GM12878 (cell line): ENCODE measurements around the gene PRR29. TPM values are rescaled to one million over a fixed set of nuclear protein-coding genes. Genes with fewer than 3 reads are reported as not detected.

Source experiments
- ATAC-seq: fragments of 200-7000 bp; cut with Tn5 transposase; 3 replicates; pipeline ENCODE4 v1.9.1; 2020; ENCODE audit warnings: mild to moderate bottlenecking, moderate library complexity
- BruUV-seq: library from RNA; stranded (reverse); fragments of 400-500 nt; replicated peaks from 2 replicates; lab custom pipeline; 2021; lab: Mats Ljungman, UMichigan
- CTCF ChIA-PET: fragments of 300-600 bp; sonication (Branson Sonifier 250); formaldehyde crosslinking; extraction: SDS; loops from one replicate; lab custom pipeline; 2021; ENCODE audit warnings: inconsistent platforms; lab: Yijun Ruan, JAX
- POLR2A ChIA-PET: fragments of 350-600 bp; formaldehyde crosslinking; extraction: SDS; loops from one replicate; lab custom pipeline; 2021; ENCODE audit warnings: inconsistent platforms; lab: Charles Lee
- RAD21 ChIA-PET: fragments of 300-600 bp; sonication (Branson Sonifier 250); formaldehyde crosslinking; loops from one replicate; lab custom pipeline; 2023; ENCODE audit warnings: antibody characterized with exemption; ENCODE audit not compliant: unreplicated experiment; lab: Charles Lee
- SMC1A ChIA-PET: fragments of 300-600 bp; sonication (Branson Sonifier 250); formaldehyde crosslinking; loops from one replicate; lab custom pipeline; 2023; ENCODE audit not compliant: unreplicated experiment, uncharacterized antibody; lab: Charles Lee
- DNase-seq: peaks from one replicate; pipeline ENCODE4 v3.0.0-alpha.2; 2011; ENCODE audit warnings: low read depth, low spot score
- FAIRE-seq: peaks from 3 replicates; lab custom pipeline; 2011; peaks lifted over from hg19 to GRCh38; lab: Jason Lieb, UNC
- H2AFZ ChIP-seq: 2 replicates; pipeline ENCODE4 v1.6.0; 2011; ENCODE audit warnings: low read depth, low read length, control low read depth; ENCODE audit not compliant: control insufficient read depth
- H3K27ac ChIP-seq: 2 replicates; pipeline ENCODE4 v1.5.1; 2011; ENCODE audit warnings: control low read depth; ENCODE audit not compliant: control insufficient read depth, insufficient read depth
- H3K27me3 ChIP-seq, 2 experiments: replicated peaks in 1 of 2; 2 replicates each; pipeline versions ENCODE4 v1.6.0 to v1.6.1; 2011; ENCODE audit warnings: low read length in 1 of 2; ENCODE audit not compliant: control insufficient read depth in 2 of 2, insufficient read depth in 2 of 2
- H3K36me3 ChIP-seq, 2 experiments: 2 replicates each; pipeline ENCODE4 v1.5.1; 2011; ENCODE audit warnings: low read length in 1 of 2; ENCODE audit not compliant: control insufficient read depth in 2 of 2, insufficient read depth in 2 of 2
- H3K4me1 ChIP-seq: 2 replicates; pipeline ENCODE4 v1.6.1; 2011; ENCODE audit warnings: mild to moderate bottlenecking, low read length, moderate library complexity, mixed read lengths; ENCODE audit not compliant: control insufficient read depth, insufficient read depth
- H3K4me2 ChIP-seq: 2 replicates; pipeline ENCODE4 v1.6.0; 2011; ENCODE audit warnings: control low read depth; ENCODE audit not compliant: control insufficient read depth, insufficient read depth
- H3K4me3 ChIP-seq: fragments of 200-600 bp; sonication (generic); 2 replicates; pipeline ENCODE4 v1.5.1; 2016
- H3K79me2 ChIP-seq: 2 replicates; pipeline ENCODE4 v1.6.0; 2011; ENCODE audit warnings: low read length; ENCODE audit not compliant: control insufficient read depth, insufficient read depth
- H3K9ac ChIP-seq: 2 replicates; pipeline ENCODE4 v1.8.0; 2011; ENCODE audit warnings: low read length, control low read depth, mixed read lengths; ENCODE audit not compliant: control insufficient read depth, insufficient read depth
- H3K9me3 ChIP-seq: replicated peaks from 3 replicates; pipeline ENCODE4 v1.5.1; 2011; ENCODE audit warnings: mild to moderate bottlenecking, low read length; ENCODE audit not compliant: control insufficient read depth, insufficient read depth
- H4K20me1 ChIP-seq: 2 replicates; pipeline ENCODE4 v1.6.0; 2011; ENCODE audit not compliant: control insufficient read depth, insufficient read depth
- CBX3 ChIP-seq: fragments of 200-600 bp; sonication (generic); IDR thresholded peaks from 2 replicates; pipeline ENCODE4 v1.6.1; 2016; ENCODE audit warnings: low read depth, borderline replicate concordance
- KDM1A ChIP-seq: fragments of 200-600 bp; sonication (generic); IDR thresholded peaks from 2 replicates; pipeline ENCODE4 v1.6.1; 2016; ENCODE audit warnings: borderline replicate concordance
- PBX3 ChIP-seq: IDR thresholded peaks from 2 replicates; pipeline ENCODE4 v1.6.1; 2011; ENCODE audit warnings: mild to moderate bottlenecking, low read depth, low read length, moderate library complexity; ENCODE audit not compliant: insufficient replicate concordance
- SIX5 ChIP-seq: IDR thresholded peaks from 2 replicates; pipeline ENCODE4 v1.6.1; 2011; ENCODE audit warnings: mild to moderate bottlenecking, low read depth, low read length, moderate library complexity; ENCODE audit not compliant: severe bottlenecking
- WGBS: methylation state at CpG from one replicate; pipeline ENCODE4 v1.1.6; 2016; ENCODE audit warnings: low lambda C conversion rate; ENCODE audit not compliant: insufficient replicate concordance, insufficient coverage; ENCODE audit errors: missing lambda C conversion rate; 5-methylcytosine and 5-hydroxymethylcytosine counted together
- in situ Hi-C: fragments of 300-500 bp; cut with MboI; formaldehyde crosslinking; loops from 9 replicates; pipeline ENCODE4 v1.14.3; 2018; ENCODE audit warnings: mixed read lengths
- intact Hi-C: fragments of 100-400 bp; cut with micrococcal nuclease; formaldehyde crosslinking; loops from one replicate; pipeline ENCODE4 v1.14.2; 2022; ENCODE audit not compliant: unreplicated experiment
- polyA plus RNA-seq, 11 experiments: library from polyadenylated mRNA; depleted of rRNA in 4 of 11; unstranded in 6 of 11; stranded (reverse) in 5 of 11; fragments of >200 nt; fragmentation: Nextera tagmentation in 4 of 11; fragmentation: Illumina TruSeq in 1 of 11; extraction: Ambion mirVana in 4 of 11; extraction: Trizol in 1 of 11; gene quantifications; 1 replicate in 1 of 11; 2 replicates in 10 of 11; pipeline versions ENCODE4 v1.2.1 to v1.2.3, GENCODE V29; 2011 to 2016; ENCODE audit warnings: inconsistent platforms in 2 of 11, missing spikeins in 2 of 11, low read depth in 1 of 11
- total RNA-seq, 4 experiments: library from RNA; depleted of rRNA in 3 of 4; stranded (reverse); fragments of >200 nt in 3 of 4; fragmentation: Illumina TruSeq in 1 of 4; extraction: Trizol in 1 of 4; gene quantifications; 2 replicates each; pipeline versions ENCODE4 v1.2.1 to v1.2.3, GENCODE V29; 2013 to 2021

Gene PRR29
- total and polyA plus RNA-seq, 10 of the 15 experiments (the other 5 are each of a cell fraction or from before 2014, with no cell fraction given), result 0.01 to 2.4 (median 0.18) TPM; not detected in 3

- Histone ChIP-seq H3K4me3 (no peak overlapping the region), H3K27ac (no peak overlapping the region), H3K36me3 (peaks cover 11 to 13% of the 10 kb centered on the region in 2 experiments), H2AFZ (no peak overlapping the region), H3K4me2 (no peak overlapping the region), H3K9ac (no peak overlapping the region), H4K20me1 (no peaks in the 10 kb centered on the region), H3K9me3 (no peaks in the 10 kb centered on the region), H3K79me2 (no peaks in the 10 kb centered on the region), H3K4me1 (no peaks in the 10 kb centered on the region), H3K27me3 (no peaks in the 10 kb centered on the region)
- in situ Hi-C loops, result loop anchor here (25.0 kb wide), 1 partner anchor 245 kb away; no protein-coding TSS in a partner anchor
- TF ChIP-seq CBX3, result no peak
- no peak for TF ChIP-seq SIX5
- no peak for TF ChIP-seq PBX3
- TF ChIP-seq KDM1A, result no peak
- RAD21 ChIA-PET, result interaction anchor here (0.6 to 1.2 kb wide), 2 partner anchors 13 to 61 kb away, joined by 3 to 4 read pairs; no protein-coding TSS in a partner anchor
- POLR2A ChIA-PET, result interaction anchor here (0.7 to 1.0 kb wide), 2 partner anchors 84 to 90 kb away, joined by 3 read pairs; no protein-coding TSS in a partner anchor
- FAIRE-seq (no peak), DNase-seq (no peak), ATAC-seq (no peak)
- CTCF ChIA-PET, result interaction anchor here (1.3 to 3.0 kb wide), 4 partner anchors 13 to 91 kb away, joined by 5 to 26 read pairs (median 18); no protein-coding TSS in a partner anchor
- intact Hi-C loops, result no loop called here
- SMC1A ChIA-PET, result interaction anchor here (1.0 to 2.7 kb wide), 7 partner anchors 11 to 92 kb away, joined by 3 to 9 read pairs (median 3); no protein-coding TSS in a partner anchor
- 64% methylated on average over 11 of the region's 11 CpGs for WGBS
- no TSS peak for BruUV-seq
Observed at GRCh38 chr17:64041912-64042311, 43.8 kb downstream of the PRR29 start.
